GM23248 (cell line): ENCODE results near the gene OR10V1. TPM values are rescaled to one million over a fixed set of nuclear protein-coding genes. Genes with fewer than 3 reads are reported as not detected.

Experiments used
- DNase-seq: peaks from one replicate; pipeline ENCODE4 v3.0.0-alpha.2; 2015
- H2AFZ ChIP-seq: fragments of 200-600 bp; sonication (generic); 2 replicates; pipeline ENCODE4 v1.6.1; 2016; ENCODE audit warnings: antibody characterized with exemption
- H3F3A ChIP-seq: fragments of 200-600 bp; sonication (generic); 2 replicates; pipeline ENCODE4 v1.6.1; 2016; ENCODE audit warnings: mild to moderate bottlenecking, antibody characterized with exemption, mixed run types; ENCODE audit not compliant: insufficient read depth
- H3K27ac ChIP-seq: fragments of 200-600 bp; sonication (generic); 2 replicates; pipeline ENCODE4 v1.5.1; 2016; ENCODE audit warnings: mild to moderate bottlenecking
- H3K27me3 ChIP-seq: fragments of 200-600 bp; sonication (generic); replicated peaks from 2 replicates; pipeline ENCODE4 v1.6.1; 2016; ENCODE audit warnings: mild to moderate bottlenecking; ENCODE audit not compliant: insufficient read depth
- H3K36me3 ChIP-seq: fragments of 200-600 bp; sonication (generic); 2 replicates; pipeline ENCODE4 v1.6.1; 2016; ENCODE audit warnings: low read depth, mild to moderate bottlenecking
- H3K4me1 ChIP-seq: fragments of 200-600 bp; sonication (generic); 2 replicates; pipeline ENCODE4 v1.6.1; 2016; ENCODE audit warnings: mild to moderate bottlenecking; ENCODE audit not compliant: insufficient read depth
- H3K4me2 ChIP-seq: fragments of 200-600 bp; sonication (generic); one replicate; pipeline ENCODE4 v1.6.1; 2016; ENCODE audit warnings: mild to moderate bottlenecking; ENCODE audit not compliant: unreplicated experiment
- H3K4me3 ChIP-seq: fragments of 200-600 bp; sonication (generic); 2 replicates; pipeline ENCODE4 v1.5.1; 2016; ENCODE audit warnings: mild to moderate bottlenecking
- H3K79me2 ChIP-seq: fragments of 200-600 bp; sonication (generic); 2 replicates; pipeline ENCODE4 v1.6.1; 2016; ENCODE audit warnings: mild to moderate bottlenecking; ENCODE audit not compliant: insufficient read depth
- H3K9ac ChIP-seq: fragments of 200-600 bp; sonication (generic); 2 replicates; pipeline ENCODE4 v1.6.1; 2016; ENCODE audit warnings: mild to moderate bottlenecking
- H3K9me2 ChIP-seq: fragments of 200-600 bp; sonication (generic); 2 replicates; pipeline ENCODE4 v1.6.1; 2016; ENCODE audit warnings: mixed run types, mild to moderate bottlenecking, moderate library complexity; ENCODE audit not compliant: insufficient read depth
- H3K9me3 ChIP-seq: fragments of 200-600 bp; sonication (generic); one replicate; pipeline ENCODE4 v1.6.1; 2017; ENCODE audit warnings: low read depth
- H4K20me1 ChIP-seq: fragments of 200-600 bp; sonication (generic); 2 replicates; pipeline ENCODE4 v1.6.0; 2016; ENCODE audit not compliant: insufficient read depth
- EZH2 ChIP-seq: fragments of 200-600 bp; sonication (generic); IDR thresholded peaks from 2 replicates; pipeline ENCODE4 v1.6.1; 2018; ENCODE audit warnings: antibody characterized with exemption, mild to moderate bottlenecking; ENCODE audit not compliant: insufficient read depth, poor library complexity, severe bottlenecking
- EZH2phosphoT487 ChIP-seq: fragments of 200-600 bp; sonication (generic); IDR thresholded peaks from 2 replicates; pipeline ENCODE4 v1.6.1; 2018; ENCODE audit warnings: antibody characterized with exemption, moderate library complexity, mild to moderate bottlenecking, low read depth; ENCODE audit not compliant: insufficient read depth
- WGBS, 2 experiments: methylation state at CpG; one replicate each; pipeline ENCODE4 v1.1.6; 2015 to 2017; ENCODE audit warnings: low lambda C conversion rate in 2 of 2, low coverage in 1 of 2; ENCODE audit errors: missing lambda C conversion rate in 2 of 2; 5-methylcytosine and 5-hydroxymethylcytosine counted together
- in situ Hi-C: fragments of 300-500 bp; cut with MboI; formaldehyde crosslinking; loops from 2 replicates; pipeline ENCODE4 v1.15.0; 2020
- polyA plus RNA-seq: library from polyadenylated mRNA; unstranded; fragments of >200 nt; fragmentation: Nextera tagmentation; extraction: Ambion mirVana; gene quantifications from 2 replicates; pipeline ENCODE4 v1.2.1, GENCODE V29; 2016
- total RNA-seq: library from RNA; depleted of rRNA; stranded (reverse); fragments of >200 nt; shearing (Covaris generic); gene quantifications from 2 replicates; pipeline ENCODE4 v1.2.3, GENCODE V29; 2014

Gene OR10V1
- total and polyA plus RNA-seq, 2 experiments from 2014 or later, result not detected

GRCh38 chr11:59680287-59681154 lies 33.1 kb downstream of the OR10V1 start:
- no peaks in the 10 kb centered on the region for H3F3A ChIP-seq
- TF ChIP-seq EZH2 (no peak), EZH2phosphoT487 (no peak)

GRCh38 chr11:59679347-59679746 lies 34.3 kb downstream of the OR10V1 start:
- Histone ChIP-seq H3K9ac (no peak overlapping the region), H3K4me3 (no peak overlapping the region)
- in situ Hi-C loops, result loop anchor here (25.0 kb wide), 1 partner anchor 492 kb away; no protein-coding TSS in a partner anchor

More at GRCh38 chr11:59680287-59681154, 33.1 kb downstream of the OR10V1 start:
- 53 to 59% methylated on average over 1 of the region's 1 CpG for WGBS, 2 experiments
- peak; percentile 85 for DNase-seq
- Histone ChIP-seq H3K36me3 (no peaks in the 10 kb centered on the region), H3K79me2 (no peaks in the 10 kb centered on the region), H3K9me2 (no peaks in the 10 kb centered on the region), H3K27me3 (no peaks in the 10 kb centered on the region), H3K4me2 (no peak overlapping the region), H4K20me1 (no peaks in the 10 kb centered on the region), H3K4me1 (peaks cover 7% of the 10 kb centered on the region), H2AFZ (peak overlapping the region; percentile 10; the same call in 1 of the 2 replicates), H3K4me3 (no peak overlapping the region), H3K27ac (no peak overlapping the region), H3K9ac (no peak overlapping the region), H3K9me3 (no peaks in the 10 kb centered on the region)
- in situ Hi-C loops, result loop anchor here (25.0 kb wide), 1 partner anchor 493 kb away; no protein-coding TSS in a partner anchor

GRCh38 chr11:59678813-59679165 lies 34.9 kb downstream of the OR10V1 start:
- 74 to 83% methylated on average over 3 of the region's 3 CpGs for WGBS, 2 experiments
- Histone ChIP-seq H3K27me3 (no peaks in the 10 kb centered on the region), H3K4me3 (no peak overlapping the region), H4K20me1 (no peaks in the 10 kb centered on the region), H3K36me3 (no peaks in the 10 kb centered on the region), H3F3A (no peaks in the 10 kb centered on the region), H3K9me3 (no peaks in the 10 kb centered on the region), H3K4me1 (peaks cover 7% of the 10 kb centered on the region), H3K27ac (no peak overlapping the region), H2AFZ (0 out of 2 replicates have a peak overlapping the region, but pooled peaks have one; percentile 64), H3K79me2 (no peaks in the 10 kb centered on the region), H3K9ac (no peak overlapping the region), H3K4me2 (no peak overlapping the region), H3K9me2 (no peaks in the 10 kb centered on the region)
- in situ Hi-C loops, result loop anchor here (25.0 kb wide), 1 partner anchor 491 kb away; no protein-coding TSS in a partner anchor
- TF ChIP-seq EZH2phosphoT487, result no peak
- no peak for TF ChIP-seq EZH2
- DNase-seq, result no peak

More at GRCh38 chr11:59679347-59679746, 34.3 kb downstream of the OR10V1 start:
- TF ChIP-seq EZH2 (no peak), EZH2phosphoT487 (no peak)
- H3K4me2 ChIP-seq, result no peak overlapping the region
- H2AFZ ChIP-seq, result no peak overlapping the region
- H3K36me3 ChIP-seq, result no peaks in the 10 kb centered on the region
- H3K4me1 ChIP-seq, result peaks cover 7% of the 10 kb centered on the region
- no peaks in the 10 kb centered on the region for H3K79me2 ChIP-seq
- H3K9me2 ChIP-seq, result no peaks in the 10 kb centered on the region
- no peaks in the 10 kb centered on the region for H3K27me3 ChIP-seq
- H4K20me1 ChIP-seq, result no peaks in the 10 kb centered on the region
- H3F3A ChIP-seq, result no peaks in the 10 kb centered on the region
- H3K9me3 ChIP-seq, result no peaks in the 10 kb centered on the region
- no peak for DNase-seq
- no peak overlapping the region for H3K27ac ChIP-seq

GRCh38 chr11:59678118-59678812 lies 35.4 kb downstream of the OR10V1 start:
- TF ChIP-seq EZH2, result no peak
- no peak for TF ChIP-seq EZH2phosphoT487
- Histone ChIP-seq H3K27ac (no peak overlapping the region), H3K79me2 (no peaks in the 10 kb centered on the region), H3K4me2 (no peak overlapping the region), H3K9me2 (no peaks in the 10 kb centered on the region), H3K9ac (no peak overlapping the region), H3K27me3 (no peaks in the 10 kb centered on the region), H3K4me3 (no peak overlapping the region), H3K4me1 (peaks cover 7% of the 10 kb centered on the region), H4K20me1 (no peaks in the 10 kb centered on the region), H3F3A (no peaks in the 10 kb centered on the region), H3K9me3 (no peaks in the 10 kb centered on the region), H3K36me3 (no peaks in the 10 kb centered on the region), H2AFZ (peak overlapping the region; percentile 64; the same call in 1 of the 2 replicates)
- 71 to 77% methylated on average over 2 of the region's 2 CpGs for WGBS, 2 experiments
- peak; percentile 46 for DNase-seq
- in situ Hi-C loops, result loop anchor here (25.0 kb wide), 1 partner anchor 491 kb away; no protein-coding TSS in a partner anchor
